Cardiac fibroblast (primary cell): ENCODE measurements around the gene AIFM1.

Experiments used
- DNase-seq, 2 donors: peaks; one replicate each; pipeline versions ENCODE4 v3.0.0 to v3.0.0-alpha.2; 2010; ENCODE audit warnings: low read depth in 2 of 2
- H3K4me3 ChIP-seq, 2 donors: replicated peaks in 1 of 2; 1 replicate in 1 of 2; 2 replicates in 1 of 2; pipeline ENCODE4 v1.5.1; 2011; ENCODE audit warnings: low read depth in 2 of 2, low read length in 2 of 2, mild to moderate bottlenecking in 2 of 2, moderate library complexity in 1 of 2
- CTCF ChIP-seq: IDR thresholded peaks from one replicate; pipeline ENCODE4 v1.5.1; 2011; ENCODE audit warnings: low read depth, mild to moderate bottlenecking, low read length, inconsistent platforms

The AIFM1 gene

DNA sequence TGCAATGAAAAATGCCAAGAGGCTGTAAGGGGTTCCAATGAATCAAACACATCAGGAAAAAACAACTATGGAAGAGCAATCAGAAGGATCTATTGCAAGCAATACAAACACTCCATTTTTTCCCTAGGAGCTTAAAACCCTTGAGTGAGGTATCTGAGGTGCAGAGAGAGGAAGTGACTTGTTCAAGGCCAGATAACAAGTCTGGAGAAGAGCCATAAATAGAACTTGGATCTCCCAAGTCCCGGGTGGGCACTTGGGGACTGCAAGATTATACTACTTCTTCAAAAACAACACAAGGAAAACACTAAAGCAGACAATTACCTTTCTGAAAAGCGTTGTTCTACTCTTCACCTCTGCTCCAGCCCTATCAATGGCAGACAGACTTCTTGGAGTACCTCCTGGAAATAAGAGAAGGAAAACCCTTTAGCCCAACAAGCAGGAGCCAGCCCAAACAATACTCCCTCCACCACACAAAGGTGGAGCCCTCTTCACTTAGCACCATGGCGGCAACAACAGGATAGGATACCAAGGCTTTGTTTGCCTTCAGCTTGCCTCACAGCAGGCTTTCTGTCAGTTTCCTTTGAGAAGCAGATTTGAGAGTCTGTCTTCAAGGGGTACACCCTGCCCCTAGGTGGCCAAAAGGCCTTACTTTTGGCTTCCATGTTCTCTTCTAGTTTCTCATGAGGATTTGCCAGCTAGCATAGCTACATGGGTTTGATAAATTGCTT is 26.0 kb downstream of the AIFM1 start:
- H3K4me3 ChIP-seq, result no peak overlapping the region
- no peak for TF ChIP-seq CTCF
- no peak for DNase-seq

DNA sequence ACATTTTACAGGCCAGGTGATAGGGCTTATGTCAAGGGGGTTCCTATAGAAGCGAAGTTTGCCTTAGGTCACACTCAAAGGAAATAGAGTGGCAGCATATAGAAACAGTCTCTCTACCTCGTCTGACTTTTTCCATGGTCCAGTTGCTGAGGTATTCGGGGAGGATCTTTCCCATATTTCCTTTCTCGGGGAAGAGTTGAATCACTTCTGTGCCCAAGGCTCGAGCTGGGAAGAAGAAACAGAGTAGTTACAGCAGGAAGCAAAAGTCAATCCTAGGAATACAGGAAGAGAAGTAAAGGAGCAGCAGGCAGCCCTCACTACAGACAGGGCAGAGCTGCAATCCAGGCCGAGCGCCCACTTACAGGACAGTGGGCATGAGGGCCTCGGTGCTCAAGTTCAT is 28.7 kb downstream of the AIFM1 start:
- H3K4me3 ChIP-seq, result no peak overlapping the region
- DNase-seq, result no peak
- TF ChIP-seq CTCF, result no peak

DNA sequence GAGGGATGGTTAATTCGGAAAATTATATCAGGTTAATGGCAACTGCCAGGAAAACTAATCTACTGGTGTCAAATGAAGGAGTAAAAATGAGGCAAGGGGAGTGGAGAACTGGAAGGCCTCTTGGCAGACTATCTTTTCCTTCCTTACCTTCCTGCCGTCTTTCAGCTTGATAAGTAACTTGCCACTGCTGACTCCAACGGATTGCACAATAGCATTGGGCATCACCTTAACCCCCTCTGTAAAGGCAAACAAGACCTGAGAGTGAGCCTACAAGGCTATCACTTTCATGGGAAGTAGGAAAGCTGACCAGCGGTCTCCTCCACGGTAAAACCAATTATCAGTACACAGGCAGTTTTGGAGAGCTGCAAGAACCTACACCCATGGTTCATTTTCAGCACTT is 29.1 kb downstream of the AIFM1 start:
- no peak for TF ChIP-seq CTCF
- DNase-seq, result no peak
- no peak overlapping the region for H3K4me3 ChIP-seq

DNA sequence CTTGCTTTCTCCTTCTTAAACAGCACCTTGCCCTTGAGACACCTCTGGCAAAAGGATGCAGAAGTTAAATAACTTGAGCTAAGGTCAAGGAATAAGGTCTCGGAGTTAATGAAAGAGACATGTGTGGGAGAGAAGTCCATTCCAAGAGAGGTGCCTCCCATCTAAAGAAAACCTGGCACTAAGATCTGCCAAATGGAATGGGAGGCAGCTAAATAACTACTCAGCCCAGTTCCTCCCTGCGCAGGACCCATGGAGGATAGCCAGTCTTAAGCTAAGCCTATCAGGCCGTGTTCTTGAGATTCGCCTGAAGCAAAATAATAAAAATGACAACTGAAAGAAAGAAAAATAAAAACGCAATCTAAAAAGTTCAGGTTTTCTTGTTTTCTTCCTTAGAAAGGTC is 34.7 kb downstream of the AIFM1 start:
- H3K4me3 ChIP-seq, result no peak overlapping the region
- DNase-seq, result no peak
- TF ChIP-seq CTCF, result no peak

DNA sequence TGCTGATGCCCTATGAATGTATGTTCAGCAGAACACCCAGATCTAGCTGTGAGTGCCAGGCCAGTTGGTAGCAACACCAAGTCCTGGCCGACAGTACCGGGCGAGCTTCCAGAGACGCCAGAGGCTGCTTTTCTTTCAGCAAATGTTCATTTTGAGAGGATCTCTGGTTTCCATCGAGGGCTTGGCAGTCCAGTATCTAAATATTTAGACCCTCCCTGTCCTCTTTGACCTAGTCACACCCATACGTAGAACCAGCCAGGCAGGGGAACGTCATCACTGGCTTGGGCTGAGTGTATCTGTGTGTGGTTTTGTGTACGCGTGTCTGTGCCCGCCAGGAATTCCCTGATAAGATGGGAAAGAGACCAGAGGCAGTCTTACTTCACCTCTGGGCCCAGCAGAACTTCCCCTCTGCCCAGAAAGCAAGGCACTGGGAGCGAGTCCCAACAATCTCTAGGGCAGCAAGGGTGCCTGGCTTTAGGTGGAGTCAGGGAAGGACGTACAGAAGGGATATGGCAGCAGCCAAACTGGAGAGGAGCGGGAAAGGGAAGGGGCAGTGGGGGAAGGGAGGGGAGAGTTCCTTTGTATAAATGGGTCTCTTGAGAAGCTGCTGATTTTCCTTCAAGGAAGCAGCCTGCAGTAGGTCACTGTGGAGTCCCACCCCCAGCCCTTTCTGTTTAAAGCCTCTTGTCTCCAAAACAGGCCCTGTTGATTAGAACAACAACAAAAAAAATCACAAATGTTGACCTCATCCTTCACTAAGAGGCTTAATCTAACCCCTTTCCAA is 40.4 kb downstream of the AIFM1 start:
- no peak overlapping the region for H3K4me3 ChIP-seq
- peak in 1 of 2 donors; percentile 94 for DNase-seq
- no peak for TF ChIP-seq CTCF

DNA sequence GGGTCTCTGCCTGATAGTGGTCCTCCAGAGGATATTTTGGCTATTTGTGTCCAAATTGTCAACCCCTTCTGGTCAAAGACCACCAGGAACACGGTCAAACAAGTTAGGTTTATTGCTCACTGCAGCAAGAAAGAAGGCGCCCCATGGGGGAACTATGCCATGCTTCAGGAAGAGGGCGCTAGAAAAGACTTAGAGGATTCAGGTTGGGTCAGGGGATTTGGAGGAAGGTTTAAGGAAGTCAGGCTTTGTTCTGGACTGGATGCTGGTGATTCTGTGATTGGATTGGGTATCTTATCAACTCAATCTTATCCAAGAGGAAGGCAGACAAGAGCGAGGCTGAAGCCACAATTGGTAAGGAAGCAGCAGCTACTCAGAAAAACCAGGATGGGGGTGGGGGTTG is 41.1 kb downstream of the AIFM1 start:
- no peak for TF ChIP-seq CTCF
- no peak for DNase-seq
- H3K4me3 ChIP-seq, result no peak overlapping the region
